Right forelimb (tissue), 1 donor: ENCODE results near the gene CNOT11.

Source experiments
- DNase-seq: peaks from one replicate; pipeline ENCODE4 v3.0.0-alpha.2; 2018

CNOT11 gene

GRCh38 chr2:101282980-101283379 lies 30.3 kb downstream of the CNOT11 start:
- no peak for DNase-seq

- DNase-seq = no peak
These were observed 34.0 kb downstream of the CNOT11 start for GRCh38 chr2:101286684-101287083.

- DNase-seq = no peak
These were observed 34.6 kb downstream of the CNOT11 start for GRCh38 chr2:101287303-101287702.

- DNase-seq = no peak
These were observed 38.0 kb downstream of the CNOT11 start for GRCh38 chr2:101290711-101291110.

GRCh38 chr2:101291973-101292372 lies 39.3 kb downstream of the CNOT11 start:
- no peak for DNase-seq

GRCh38 chr2:101293544-101293943 lies 40.9 kb downstream of the CNOT11 start:
- no peak for DNase-seq

- DNase-seq = no peak
These were observed 42.2 kb downstream of the CNOT11 start for GRCh38 chr2:101294861-101295260.

- no peak for DNase-seq
These were observed 43.2 kb downstream of the CNOT11 start for GRCh38 chr2:101295895-101296294.

GRCh38 chr2:101296371-101296770 lies 43.7 kb downstream of the CNOT11 start:
- no peak for DNase-seq

GRCh38 chr2:101297383-101297782 lies 44.7 kb downstream of the CNOT11 start:
- DNase-seq = no peak

GRCh38 chr2:101299604-101300003 lies 46.9 kb downstream of the CNOT11 start:
- DNase-seq = no peak

GRCh38 chr2:101300164-101300563 lies 47.5 kb downstream of the CNOT11 start:
- no peak for DNase-seq

GRCh38 chr2:101300836-101301235 lies 48.1 kb downstream of the CNOT11 start:
- DNase-seq = no peak

GRCh38 chr2:101302016-101302415 lies 49.3 kb downstream of the CNOT11 start:
- no peak for DNase-seq

- no peak for DNase-seq
These were observed 51.0 kb downstream of the CNOT11 start for GRCh38 chr2:101303688-101304087.

- DNase-seq = no peak
These were observed 52.3 kb downstream of the CNOT11 start for GRCh38 chr2:101305035-101305434.

GRCh38 chr2:101305492-101306078 lies 52.9 kb downstream of the CNOT11 start:
- DNase-seq = no peak

GRCh38 chr2:101306410-101306809 lies 53.7 kb downstream of the CNOT11 start:
- no peak for DNase-seq

- no peak for DNase-seq
These were observed 54.8 kb downstream of the CNOT11 start for GRCh38 chr2:101307503-101307902.

GRCh38 chr2:101307950-101308431 lies 55.3 kb downstream of the CNOT11 start:
- peak; percentile 56 for DNase-seq

GRCh38 chr2:101308432-101309210 lies 55.9 kb downstream of the CNOT11 start, which contains the start of gene RNF149:
TSS of gene RNF149 (minus strand) at chr2:101308701. CDS start at chr2:101308588, 113 bp downstream.
- peak; percentile 97 for DNase-seq

GRCh38 chr2:101310090-101310833 lies 57.6 kb downstream of the CNOT11 start:
- DNase-seq = no peak

GRCh38 chr2:101310834-101311695 lies 58.4 kb downstream of the CNOT11 start:
- DNase-seq = no peak
